GM18951 (cell line): ENCODE measurements around the gene CDYL2.

Experiments used
- POLR2A ChIP-seq: IDR thresholded peaks from 4 replicates; pipeline ENCODE4 v1.6.1; 2011; ENCODE audit warnings: mild to moderate bottlenecking; ENCODE audit not compliant: insufficient read length, insufficient read depth; ENCODE audit errors: extremely low read depth
- in situ Hi-C: fragments of 300-500 bp; cut with MboI; formaldehyde crosslinking; loops from one replicate; pipeline ENCODE4 v1.12.0; 2022; ENCODE audit warnings: low sequenced_read_pairs, mixed read lengths, inconsistent platforms; ENCODE audit not compliant: unreplicated experiment

CDYL2 gene

GRCh38 chr16:80723981-80724380 lies 80.4 kb downstream of the CDYL2 start:
- no peak for TF ChIP-seq POLR2A
- in situ Hi-C loops, result no loop called here

DNA sequence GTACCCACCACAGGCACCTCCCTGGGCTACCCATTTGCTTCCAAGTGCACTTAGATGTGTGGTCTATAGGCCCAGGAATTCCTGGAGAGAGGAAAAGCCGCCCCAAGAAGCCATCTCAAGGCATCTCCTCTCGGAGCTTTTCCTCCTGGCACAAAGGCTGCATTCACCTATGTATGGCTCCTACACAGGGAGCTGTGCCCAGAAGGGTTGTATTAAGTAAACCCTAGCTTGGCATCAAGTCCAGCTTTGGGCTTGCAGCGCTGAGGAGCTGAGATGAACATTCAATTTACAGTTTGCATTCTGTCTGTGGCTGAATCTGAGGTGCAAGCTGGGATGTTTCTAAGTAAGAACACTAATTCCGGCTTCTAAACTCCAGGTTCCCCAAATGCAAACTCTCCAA lies 81.3 kb downstream of the CDYL2 start:
- TF ChIP-seq POLR2A, result no peak

DNA sequence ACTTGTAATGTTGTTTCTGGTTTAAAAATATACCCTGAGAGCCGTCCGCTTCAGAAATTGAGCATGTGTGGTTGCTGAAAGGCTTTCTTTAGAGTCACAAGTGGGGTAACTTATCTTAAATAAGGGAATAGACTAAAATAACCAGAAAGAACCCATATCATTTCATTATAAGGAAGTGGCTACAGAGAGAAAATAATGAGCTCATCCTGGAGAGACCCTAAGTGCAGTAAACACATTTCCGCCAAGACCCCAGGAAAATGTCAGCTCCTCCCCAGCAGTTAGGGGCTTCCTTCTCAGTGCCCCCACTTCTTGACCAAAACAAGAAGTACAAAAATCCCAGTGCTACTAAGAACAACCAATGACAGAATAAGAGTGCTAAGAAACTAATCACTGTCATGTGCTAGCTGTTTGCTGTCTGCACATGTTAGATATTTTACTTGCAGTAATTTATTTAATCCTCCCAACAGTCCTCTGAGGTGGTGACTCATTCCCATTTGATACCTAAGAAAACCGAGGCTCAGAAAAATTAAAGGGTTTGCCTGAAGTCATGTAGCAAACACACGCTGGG lies 83.5 kb downstream of the CDYL2 start:
- TF ChIP-seq POLR2A, result no peak
- in situ Hi-C loops, result no loop called here

More for the DNA sequence above, 81.3 kb downstream of the CDYL2 start:
- in situ Hi-C loops, result no loop called here

DNA sequence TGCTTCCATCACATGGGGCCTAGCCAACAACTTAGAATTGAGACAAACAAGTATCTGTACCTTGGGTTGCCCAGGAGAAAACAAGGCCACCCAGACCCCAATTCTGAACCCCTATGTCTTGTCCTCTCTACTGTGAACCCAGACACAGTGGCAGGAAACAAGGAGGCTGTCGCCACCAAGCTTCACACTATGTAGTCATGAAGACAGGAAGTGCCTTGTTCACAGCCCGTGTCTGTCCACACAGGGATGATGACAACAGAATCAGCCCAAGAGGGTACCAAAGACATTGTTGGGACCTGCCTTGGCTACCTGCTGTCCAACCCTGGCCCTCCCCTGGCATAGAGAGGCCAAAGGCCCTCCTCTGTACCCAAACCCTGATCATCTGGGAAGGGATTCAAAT lies 84.8 kb downstream of the CDYL2 start:
- in situ Hi-C loops, result no loop called here
- no peak for TF ChIP-seq POLR2A

DNA sequence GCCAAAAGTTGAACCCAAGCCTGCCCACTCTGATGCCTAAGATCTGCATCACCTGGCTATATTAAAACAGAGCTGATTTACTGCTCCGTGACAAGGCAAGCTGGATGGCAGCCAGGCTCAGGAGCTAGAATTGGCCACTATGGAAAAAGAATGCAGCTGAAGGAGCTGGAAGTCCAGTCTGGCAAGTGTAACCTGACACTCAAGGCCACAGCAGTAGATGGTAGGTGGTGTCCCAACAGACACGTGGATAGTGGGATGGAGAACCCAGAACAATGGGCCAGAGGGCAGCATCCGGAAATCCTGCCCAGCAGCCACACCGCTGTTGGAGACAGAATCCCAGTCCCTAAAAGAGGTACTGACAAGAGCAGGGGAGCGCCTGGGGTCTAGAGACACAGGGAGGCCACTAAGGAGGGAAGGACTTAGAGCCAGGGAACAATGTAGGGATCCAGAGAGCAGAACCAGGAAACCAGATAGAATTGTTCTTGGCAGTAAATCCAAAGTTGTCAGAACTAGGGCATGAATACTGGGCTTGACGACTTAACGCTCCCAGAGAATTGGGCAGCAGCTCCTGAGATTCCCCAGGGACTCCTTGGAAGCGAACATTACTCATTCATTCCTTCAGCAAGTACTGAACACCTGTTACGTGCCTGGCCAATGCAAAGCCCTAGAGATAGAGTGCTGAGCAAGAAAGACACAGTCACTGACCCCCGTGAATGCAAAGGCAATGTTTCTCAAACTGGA lies 85.7 kb downstream of the CDYL2 start:
- TF ChIP-seq POLR2A, result no peak
- in situ Hi-C loops, result no loop called here

- in situ Hi-C loops, result no loop called here
- TF ChIP-seq POLR2A, result no peak
These were observed 86.8 kb downstream of the CDYL2 start for GRCh38 chr16:80717611-80718010.

DNA sequence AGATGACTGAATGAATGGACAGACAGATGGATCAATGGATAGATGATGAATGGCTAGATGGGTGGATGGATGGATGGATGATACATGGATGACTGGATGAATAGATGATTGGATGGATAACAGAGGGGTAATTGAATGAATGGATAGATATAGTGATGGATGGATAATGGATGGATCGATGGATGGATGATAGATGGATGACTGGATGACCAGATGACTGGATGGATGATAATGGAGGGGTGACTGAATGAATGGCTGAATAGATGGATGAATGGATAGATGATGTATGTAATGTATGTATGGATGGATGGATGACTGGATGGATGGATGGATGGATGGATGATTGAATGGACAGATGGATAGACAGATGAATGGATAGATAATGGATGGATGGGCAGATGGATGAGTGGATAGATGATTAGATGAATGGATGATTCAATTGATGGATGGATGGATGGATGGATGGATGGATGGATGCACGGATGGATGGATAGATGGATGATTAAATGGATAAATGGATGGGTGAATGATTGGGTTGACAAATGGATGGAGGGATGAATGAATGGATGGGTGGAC lies 87.7 kb downstream of the CDYL2 start:
- in situ Hi-C loops, result no loop called here
- no peak for TF ChIP-seq POLR2A

DNA sequence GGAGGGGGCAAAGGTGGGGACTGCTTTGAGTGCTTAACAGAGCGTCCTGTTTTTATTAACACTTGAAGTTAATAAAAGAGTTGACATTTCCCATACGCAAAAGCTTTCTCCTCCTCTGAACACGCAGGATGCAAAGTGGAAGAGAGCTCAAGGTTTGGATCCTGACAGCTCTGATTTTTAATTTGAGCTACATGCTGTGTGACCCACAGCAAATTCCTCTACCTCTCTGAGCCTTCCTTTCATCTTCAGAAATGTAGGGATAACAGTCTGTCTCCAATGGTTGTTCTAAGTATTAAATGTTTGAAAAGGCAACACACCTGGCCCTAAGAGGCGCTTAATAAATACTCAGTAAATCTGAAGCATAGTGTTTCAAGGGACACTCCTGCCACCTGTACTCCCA lies 93.0 kb downstream of the CDYL2 start:
- no peak for TF ChIP-seq POLR2A
- in situ Hi-C loops, result no loop called here

GRCh38 chr16:80710918-80711317 lies 93.5 kb downstream of the CDYL2 start:
- in situ Hi-C loops, result no loop called here
- TF ChIP-seq POLR2A, result no peak

- TF ChIP-seq POLR2A, result no peak
- in situ Hi-C loops, result no loop called here
These were observed 95.6 kb downstream of the CDYL2 start for GRCh38 chr16:80708823-80709222.

- no peak for TF ChIP-seq POLR2A
- in situ Hi-C loops, result no loop called here
These were observed 96.7 kb downstream of the CDYL2 start for GRCh38 chr16:80707686-80708085.

DNA sequence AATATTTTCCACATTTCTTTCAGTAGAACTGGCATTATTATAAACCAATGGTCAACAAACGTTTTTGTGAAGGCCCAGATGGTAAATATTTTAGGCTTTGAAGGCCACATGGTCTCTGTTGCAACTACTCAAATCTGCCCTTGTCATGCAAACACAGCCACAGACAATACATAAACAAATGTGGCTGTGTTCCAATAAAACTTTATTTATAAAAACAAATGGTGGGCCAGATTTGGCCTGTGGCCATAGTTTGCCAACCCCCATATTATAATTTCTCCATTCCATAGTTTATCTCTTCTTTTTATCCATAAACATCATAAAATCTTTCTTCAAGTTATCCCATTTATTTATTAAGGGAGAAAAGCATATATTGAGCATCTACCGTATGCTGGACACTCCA lies 98.8 kb downstream of the CDYL2 start:
- no peak for TF ChIP-seq POLR2A
- in situ Hi-C loops, result no loop called here

GRCh38 chr16:80704751-80705505 lies 99.5 kb downstream of the CDYL2 start:
- no peak for TF ChIP-seq POLR2A
- in situ Hi-C loops, result no loop called here
